NB4 (cell line): ENCODE data around the gene DLL1.

Source experiments
- DNase-seq: peaks from one replicate; pipeline ENCODE4 v3.0.0; 2010; ENCODE audit warnings: low read depth
- H3K4me3 ChIP-seq: one replicate; pipeline ENCODE4 v1.5.1; 2011; ENCODE audit warnings: mild to moderate bottlenecking, low read depth, low read length, moderate library complexity
- CTCF ChIP-seq: IDR thresholded peaks from one replicate; pipeline ENCODE4 v1.5.1; 2012; ENCODE audit warnings: low read depth, low read length
- MAX ChIP-seq: IDR thresholded peaks from 2 replicates; pipeline ENCODE4 v1.6.1; 2011; ENCODE audit warnings: low read depth, low read length
- MYC ChIP-seq: IDR thresholded peaks from 2 replicates; pipeline ENCODE4 v1.6.1; 2011; ENCODE audit warnings: low read depth, low read length
- POLR2A ChIP-seq: IDR thresholded peaks from 2 replicates; pipeline ENCODE4 v1.6.1; 2011; ENCODE audit warnings: mild to moderate bottlenecking; ENCODE audit not compliant: insufficient read length; ENCODE audit errors: extremely low read depth

Gene DLL1

GRCh38 chr6:170233286-170234205, 57.3 kb downstream of the DLL1 start:
- DNase-seq: no peak
- no peak overlapping the region for H3K4me3 ChIP-seq
- no peak for TF ChIP-seq MYC
- TF ChIP-seq POLR2A: no peak
- no peak for TF ChIP-seq CTCF
- no peak for TF ChIP-seq MAX
